HepG2 (cell line): ENCODE measurements around the gene TRIM15. TPM values are rescaled to one million over a fixed set of nuclear protein-coding genes. Genes with fewer than 3 reads are reported as not detected.

Source experiments
- ATAD3A ChIP-seq: sonication (generic); formaldehyde crosslinking; IDR thresholded peaks from 2 replicates; pipeline ENCODE4 v1.4.0; 2020; ENCODE audit warnings: missing genetic modification reagents
- CREBL2 ChIP-seq: sonication (generic); formaldehyde crosslinking; IDR thresholded peaks from 2 replicates; pipeline ENCODE4 v1.8.1; 2023; ENCODE audit warnings: missing genetic modification reagents, mild to moderate bottlenecking, borderline replicate concordance
- ELK4 ChIP-seq: sonication (generic); formaldehyde crosslinking; IDR thresholded peaks from 2 replicates; pipeline ENCODE4 v1.9.0; 2021; ENCODE audit warnings: missing genetic modification reagents, borderline replicate concordance
- HOMEZ ChIP-seq: IDR thresholded peaks from 2 replicates; pipeline ENCODE4 v1.6.1; 2016; ENCODE audit warnings: low read depth
- HOXD1 ChIP-seq: sonication (generic); formaldehyde crosslinking; IDR thresholded peaks from 2 replicates; pipeline ENCODE4 v1.5.0; 2020; ENCODE audit warnings: missing genetic modification reagents
- KAT7 ChIP-seq: IDR thresholded peaks from 2 replicates; pipeline ENCODE4 v1.6.1; 2018; ENCODE audit warnings: borderline replicate concordance, missing compliant biosample characterization
- KAT8 ChIP-seq: IDR thresholded peaks from 2 replicates; pipeline ENCODE4 v1.6.1; 2016; ENCODE audit warnings: missing genetic modification reagents, missing compliant biosample characterization
- MXD4 ChIP-seq: IDR thresholded peaks from 2 replicates; pipeline ENCODE4 v1.6.1; 2016; ENCODE audit warnings: mild to moderate bottlenecking, missing biosample characterization, missing genetic modification reagents
- MXI1 ChIP-seq: IDR thresholded peaks from 3 replicates; pipeline ENCODE4 v1.6.1; 2012; ENCODE audit warnings: low read depth, low read length, inconsistent platforms, borderline replicate concordance
- SALL1 ChIP-seq: sonication (generic); formaldehyde crosslinking; IDR thresholded peaks from 2 replicates; pipeline ENCODE4 v1.8.0; 2022; ENCODE audit warnings: mild to moderate bottlenecking, missing genetic modification reagents
- SMAD3 ChIP-seq: sonication (generic); formaldehyde crosslinking; IDR thresholded peaks from 2 replicates; pipeline ENCODE4 v1.4.0; 2020; ENCODE audit warnings: missing genetic modification reagents
- TARDBP ChIP-seq: sonication (generic); formaldehyde crosslinking; IDR thresholded peaks from 2 replicates; pipeline ENCODE4 v1.8.0; 2022; ENCODE audit warnings: mild to moderate bottlenecking, missing genetic modification reagents
- TFAP4 ChIP-seq: sonication (generic); IDR thresholded peaks from 2 replicates; pipeline ENCODE4 v1.6.1; 2016; ENCODE audit warnings: low read depth, borderline replicate concordance
- ZMYM4 ChIP-seq: sonication (generic); formaldehyde crosslinking; IDR thresholded peaks from 2 replicates; pipeline ENCODE4 v1.8.1; 2023; ENCODE audit warnings: mild to moderate bottlenecking, missing genetic modification reagents
- ZNF256 ChIP-seq: sonication (generic); formaldehyde crosslinking; conservative IDR thresholded peaks from 2 replicates; pipeline ENCODE4 v1.4.0; 2020; ENCODE audit warnings: missing genetic modification reagents
- ZNF292 ChIP-seq: sonication (generic); formaldehyde crosslinking; IDR thresholded peaks from 2 replicates; pipeline ENCODE4 v1.8.1; 2022; ENCODE audit warnings: mild to moderate bottlenecking, low read depth, missing genetic modification reagents, borderline replicate concordance
- ZNF605 ChIP-seq: sonication (generic); formaldehyde crosslinking; IDR thresholded peaks from 2 replicates; pipeline ENCODE4 v1.8.0; 2022; ENCODE audit warnings: mild to moderate bottlenecking, missing genetic modification reagents
- ZNF614 ChIP-seq: IDR thresholded peaks from 2 replicates; pipeline ENCODE4 v1.6.1; 2018; ENCODE audit warnings: missing biosample characterization, missing genetic modification reagents, inconsistent platforms, borderline replicate concordance
- ZNF687 ChIP-seq: sonication (generic); formaldehyde crosslinking; IDR thresholded peaks from 2 replicates; pipeline ENCODE4 v1.5.1; 2020; ENCODE audit warnings: mild to moderate bottlenecking, missing genetic modification reagents, moderate library complexity
- ZNF782 ChIP-seq: sonication (generic); formaldehyde crosslinking; IDR thresholded peaks from 2 replicates; pipeline ENCODE4 v1.4.0; 2020; ENCODE audit warnings: missing genetic modification reagents, mild to moderate bottlenecking, borderline replicate concordance
- ZSCAN31 ChIP-seq: sonication (generic); formaldehyde crosslinking; IDR thresholded peaks from 2 replicates; pipeline ENCODE4 v1.5.0; 2020; ENCODE audit warnings: low read depth, mild to moderate bottlenecking, missing genetic modification reagents
- polyA plus RNA-seq, 8 experiments: library from polyadenylated mRNA; depleted of rRNA in 3 of 8; stranded (reverse) in 7 of 8; unstranded in 1 of 8; fragments of >200 nt; fragmentation: Illumina TruSeq in 4 of 8; extraction: Trizol in 4 of 8; gene quantifications; 2 replicates each; pipeline versions ENCODE4 v1.2.1 to v1.2.3, GENCODE V29; 2011 to 2016; ENCODE audit warnings: low read depth in 4 of 8, missing spikeins in 1 of 8, mixed read lengths in 1 of 8; ENCODE audit not compliant: insufficient read depth in 1 of 8
- total RNA-seq, 5 experiments: library from RNA; depleted of rRNA; stranded (reverse); fragments of >200 nt; fragmentation: Illumina TruSeq; extraction: Trizol; gene quantifications; 2 replicates each; pipeline ENCODE4 v1.2.3, GENCODE V29; 2016; ENCODE audit warnings: low read depth in 1 of 5

TRIM15 gene
- total and polyA plus RNA-seq, 2 of the 13 experiments (the other 11 are each of a cell fraction or from before 2014, with no cell fraction given) = 35.1 to 38.2 TPM

GRCh38 chr6:30219244-30219643 lies 55.9 kb downstream of the TRIM15 start (continued):
- TF ChIP-seq ZSCAN31 (CRISPR knock-in tag) (0 out of 2 replicates have a peak, but pooled peaks have one; percentile 58), KAT7 (CRISPR knock-in tag) (no peak), TARDBP (CRISPR knock-in tag) (peak; percentile 44; the same call in 1 of the 2 replicates), HOMEZ (CRISPR knock-in tag) (peak; percentile 87), MXD4 (CRISPR knock-in tag) (0 out of 2 replicates have a peak, but pooled peaks have one; percentile 50), ZNF687 (peak; percentile 11; the same call in 1 of the 2 replicates), ZNF292 (peak; percentile 63; the same call in 1 of the 2 replicates), ZNF614 (peak; percentile 83), CREBL2 (CRISPR knock-in tag) (0 out of 2 replicates have a peak, but pooled peaks have one; percentile 21), KAT8 (CRISPR knock-in tag) (peak; percentile 71), ZNF782 (CRISPR knock-in tag) (no peak), MXI1 (peak; percentile 41; the same call in 1 of the 3 replicates), TFAP4 (peak; percentile 43; the same call in 1 of the 2 replicates), SMAD3 (CRISPR knock-in tag) (peak; percentile 52; the same call in 1 of the 2 replicates), ATAD3A (CRISPR knock-in tag) (no peak), ZMYM4 (CRISPR knock-in tag) (peak; percentile 59), HOXD1 (CRISPR knock-in tag) (no peak), ZNF256 (CRISPR knock-in tag) (no peak), ZNF605 (CRISPR knock-in tag) (no peak; the same call in 1 of the 2 replicates), ELK4 (no peak), SALL1 (peak; percentile 32; the same call in 1 of the 2 replicates)
